SKM-1 treated with dmso at 0.1 percent for 144 hours (cell line): ENCODE measurements around the gene TTC9B.
"Not testable (repeated sequence)": the region's sequence is repeated elsewhere in the genome, so short reads cannot be mapped to it uniquely, and the experiment has no call there.

Experiments used
- DNase-seq: peaks from one replicate; lab custom pipeline; 2025; ENCODE audit not compliant: unreplicated experiment; lab: John Stamatoyannopoulos, UW

The TTC9B gene

DNA sequence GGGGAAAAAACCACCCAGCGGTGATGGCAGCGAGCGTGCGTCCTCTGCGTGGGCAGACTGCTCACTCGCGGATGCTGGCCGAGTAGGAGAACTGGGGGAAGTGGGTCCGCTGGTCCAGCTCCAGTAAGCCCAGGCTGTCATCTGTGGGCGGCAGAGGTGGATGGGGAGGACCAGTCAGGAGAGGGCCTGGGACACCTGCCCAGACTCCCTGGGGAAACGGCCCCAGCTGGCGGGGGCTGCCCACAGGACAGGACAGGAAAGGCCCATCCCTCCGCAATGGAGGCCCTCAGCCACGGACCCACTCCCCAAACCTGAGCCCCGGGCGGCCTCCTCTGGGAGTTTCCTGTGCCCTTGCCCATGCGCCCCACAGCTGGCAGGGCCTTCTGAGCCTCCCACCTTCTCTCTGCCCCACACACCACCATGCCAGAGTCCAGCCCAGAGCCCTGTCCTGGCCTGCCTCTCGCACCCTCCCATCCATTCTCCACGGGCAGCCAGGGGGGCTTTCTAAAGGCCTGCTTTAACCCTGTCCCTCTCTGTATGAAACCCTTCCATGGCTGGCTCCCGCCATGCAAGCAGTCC lies 15.7 kb upstream of the TTC9B start:
- DNase-seq: no peak

DNA sequence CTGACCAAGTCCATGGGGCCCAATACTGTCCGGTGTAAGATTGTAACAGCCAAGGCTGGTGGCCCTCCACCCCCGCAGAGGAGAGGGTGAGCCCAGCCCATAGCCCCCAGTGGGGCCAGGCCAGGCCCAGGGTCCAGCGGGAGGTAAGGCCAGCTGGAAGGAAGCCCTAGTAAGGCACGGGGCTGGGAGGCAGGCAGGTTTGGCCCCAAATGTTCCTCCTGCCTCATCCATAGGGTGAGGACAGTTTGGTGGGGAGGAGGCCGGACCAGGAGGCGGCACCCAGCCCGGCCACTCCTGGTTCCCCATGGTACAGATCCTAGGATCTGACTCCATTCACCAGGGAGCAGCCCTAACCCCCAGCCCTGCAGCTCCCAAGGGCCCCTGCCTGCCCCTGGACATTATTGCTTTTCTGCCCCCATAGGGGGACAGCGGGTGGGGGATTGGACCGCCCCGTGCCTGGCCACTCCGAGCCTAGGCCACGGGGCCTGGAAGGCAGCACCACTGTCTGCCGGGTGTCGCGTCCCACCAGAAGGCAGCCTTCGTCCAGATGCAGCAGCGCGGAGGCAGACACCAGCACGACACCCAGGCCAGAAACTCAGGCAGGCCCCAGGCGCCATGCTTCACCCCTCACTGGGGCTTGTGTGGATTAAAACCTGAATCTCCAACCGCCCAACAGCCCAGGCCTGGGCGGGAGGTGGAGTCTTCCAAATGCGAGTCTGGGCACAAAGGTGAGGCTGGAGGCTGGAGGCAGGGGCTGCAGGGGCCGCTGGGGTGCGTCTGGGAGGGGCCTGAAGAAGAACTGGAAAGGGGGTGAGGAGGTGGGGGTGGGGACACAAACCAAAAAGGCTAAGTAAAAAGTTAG lies 15.0 kb upstream of the TTC9B start:
- no peak for DNase-seq

DNA sequence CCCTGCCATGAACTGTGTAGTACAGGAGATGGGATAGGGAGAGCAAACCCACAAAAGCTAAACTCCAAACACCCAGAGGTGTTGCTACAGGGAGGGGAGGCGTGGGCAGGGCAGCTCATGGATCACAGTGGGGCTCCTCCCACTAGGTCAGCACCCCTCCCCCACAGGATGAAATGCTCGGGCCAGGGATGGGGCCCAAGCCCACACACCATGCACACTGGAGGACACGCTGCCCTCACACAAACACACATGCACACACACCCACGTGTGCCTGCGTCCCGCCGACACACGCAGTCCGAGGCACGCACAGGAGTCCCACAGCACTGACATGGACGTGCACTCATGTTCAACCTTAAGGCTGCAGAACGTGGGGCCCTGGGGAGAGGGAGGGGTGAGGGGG lies 14.3 kb upstream of the TTC9B start:
- DNase-seq: no peak

DNA sequence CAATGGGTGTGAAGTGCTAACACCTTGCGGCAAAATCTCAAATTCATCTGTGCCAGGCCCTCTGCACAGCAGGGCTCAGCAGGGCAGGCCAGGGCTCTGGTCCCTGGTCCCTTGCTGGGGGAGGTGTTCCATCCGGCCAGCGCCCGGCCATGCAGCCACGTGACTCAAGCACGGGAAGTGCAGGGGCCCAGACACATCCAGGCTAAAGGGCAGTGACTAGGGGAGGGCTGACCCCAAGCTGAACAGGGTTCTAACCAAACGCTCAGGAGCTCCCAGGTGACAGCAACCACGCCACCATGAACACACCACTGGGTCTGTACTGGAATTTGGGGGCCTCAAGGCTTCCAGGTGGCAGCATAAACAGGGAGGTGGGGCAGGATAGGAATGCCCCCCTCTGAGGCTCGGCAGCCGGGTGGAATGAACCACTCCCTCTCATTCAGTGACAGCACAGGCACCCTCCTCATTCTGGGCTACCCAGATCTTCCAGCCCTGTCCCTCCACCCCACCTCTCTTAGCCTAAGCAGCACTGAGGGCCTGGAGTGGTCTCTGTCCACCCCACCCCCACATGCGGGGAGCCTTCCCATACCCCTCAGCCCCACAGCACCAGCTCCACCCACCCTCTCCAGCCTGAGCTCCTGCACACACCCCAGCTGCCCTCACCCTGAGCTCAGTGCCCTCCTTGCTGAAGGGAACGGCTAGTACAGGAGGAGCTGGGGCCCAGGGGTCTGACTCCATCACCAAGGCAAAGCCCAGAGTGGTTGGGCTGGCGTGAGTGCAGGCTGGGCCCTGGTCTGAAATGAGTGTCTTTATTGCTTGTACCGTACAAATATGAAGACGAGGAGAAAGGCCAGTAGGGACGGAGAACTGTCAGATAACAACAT lies 13.6 kb upstream of the TTC9B start:
- DNase-seq: no peak

DNA sequence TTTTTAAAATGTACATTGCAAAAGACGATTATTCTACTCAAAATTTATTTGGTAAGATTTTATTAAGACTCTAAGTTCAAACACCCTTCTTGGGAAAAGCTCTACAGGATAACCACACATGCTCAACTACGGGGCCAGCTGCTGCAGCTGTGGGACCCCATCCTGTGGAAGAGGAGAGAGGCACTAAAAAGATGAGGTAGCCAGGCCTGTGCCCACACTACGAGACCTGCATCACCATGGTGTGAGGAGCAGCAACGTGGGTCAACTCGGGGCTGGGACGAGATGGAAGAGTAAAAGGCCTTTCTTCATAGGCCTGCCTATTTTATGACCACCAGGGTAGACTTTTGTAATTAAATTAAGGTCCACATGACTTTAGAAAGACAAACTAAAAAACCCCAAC lies 12.9 kb upstream of the TTC9B start:
- no peak for DNase-seq

DNA sequence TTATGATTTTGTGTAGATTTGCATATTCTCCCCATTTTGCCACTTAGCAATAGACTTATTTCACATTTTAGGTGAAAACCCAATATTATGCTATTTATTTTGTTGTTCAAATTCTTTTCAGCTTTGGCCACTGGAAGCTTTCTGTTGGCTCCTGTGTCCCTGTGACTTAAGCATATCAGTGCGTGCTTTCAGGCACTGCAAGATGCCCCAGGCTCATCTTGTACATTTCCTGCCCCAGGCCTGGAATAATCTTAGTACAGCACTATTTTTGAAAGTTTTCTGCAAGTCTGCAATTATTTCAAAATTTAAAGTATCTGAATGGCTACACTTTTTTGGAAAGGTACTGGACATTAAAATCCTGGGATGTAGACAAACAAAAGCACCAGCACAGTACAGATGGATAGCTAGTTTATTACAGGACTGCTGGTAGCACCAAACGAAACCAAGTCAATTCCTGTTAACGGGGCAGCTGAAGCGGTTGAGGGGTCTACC lies 11.8 kb upstream of the TTC9B start:
- no peak for DNase-seq

DNA sequence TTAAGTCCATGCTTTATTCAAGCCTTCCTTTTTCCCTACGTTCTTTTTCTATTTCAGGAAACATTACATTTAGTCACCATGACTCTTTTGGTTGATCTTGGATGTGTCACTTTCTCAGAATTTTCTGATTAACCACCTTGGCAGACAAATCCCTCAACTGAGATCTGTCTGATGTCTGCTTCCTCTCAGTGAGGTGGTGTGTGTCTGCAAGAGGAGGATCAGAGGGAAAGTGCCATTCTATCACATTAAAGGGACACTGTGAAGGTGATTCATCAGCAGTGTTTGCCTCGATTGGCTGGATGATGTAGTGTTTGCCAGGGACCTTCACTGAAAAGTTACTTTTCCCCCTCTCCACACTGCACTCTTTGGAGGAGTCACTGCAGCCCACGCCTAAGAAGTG lies 11.3 kb upstream of the TTC9B start:
- no peak for DNase-seq

DNA sequence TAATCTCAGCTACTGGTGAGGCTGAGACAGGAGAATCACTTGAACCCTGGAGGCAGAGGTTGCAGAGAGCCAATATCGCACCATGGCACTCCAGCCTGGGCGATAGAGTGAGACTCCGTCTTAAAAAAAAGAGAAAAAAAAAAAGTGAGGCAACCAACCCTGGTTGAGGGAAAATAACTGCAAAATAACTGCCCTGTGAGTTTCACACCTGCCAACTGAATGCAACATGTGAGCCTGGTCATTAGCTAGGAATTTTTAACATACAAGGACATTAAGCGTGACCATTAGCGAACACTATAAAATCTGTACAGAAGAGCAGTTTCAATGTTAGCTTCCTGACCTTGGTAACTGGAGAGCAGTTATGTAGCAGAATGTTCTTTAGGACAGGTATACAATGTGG lies 10.7 kb upstream of the TTC9B start:
- no peak for DNase-seq

DNA sequence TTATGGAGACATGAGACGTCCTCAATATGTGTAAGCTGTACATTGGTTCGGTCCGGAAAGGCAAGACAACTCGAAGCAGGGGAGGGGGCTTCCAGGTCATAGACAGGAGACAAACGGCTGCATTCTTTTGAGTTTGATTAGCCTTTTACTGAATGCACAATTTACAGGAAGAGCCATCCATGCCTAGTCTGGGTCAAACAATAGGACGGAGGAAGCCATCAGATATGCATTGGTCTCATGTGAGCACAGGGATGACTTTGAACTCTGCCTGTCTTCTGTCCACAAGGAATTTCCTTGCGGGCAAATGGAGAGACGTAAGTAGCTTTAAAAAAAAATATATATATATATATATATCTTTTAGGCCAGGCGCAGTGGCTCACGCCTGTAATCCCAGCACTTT lies 10.2 kb upstream of the TTC9B start:
- no peak for DNase-seq

DNA sequence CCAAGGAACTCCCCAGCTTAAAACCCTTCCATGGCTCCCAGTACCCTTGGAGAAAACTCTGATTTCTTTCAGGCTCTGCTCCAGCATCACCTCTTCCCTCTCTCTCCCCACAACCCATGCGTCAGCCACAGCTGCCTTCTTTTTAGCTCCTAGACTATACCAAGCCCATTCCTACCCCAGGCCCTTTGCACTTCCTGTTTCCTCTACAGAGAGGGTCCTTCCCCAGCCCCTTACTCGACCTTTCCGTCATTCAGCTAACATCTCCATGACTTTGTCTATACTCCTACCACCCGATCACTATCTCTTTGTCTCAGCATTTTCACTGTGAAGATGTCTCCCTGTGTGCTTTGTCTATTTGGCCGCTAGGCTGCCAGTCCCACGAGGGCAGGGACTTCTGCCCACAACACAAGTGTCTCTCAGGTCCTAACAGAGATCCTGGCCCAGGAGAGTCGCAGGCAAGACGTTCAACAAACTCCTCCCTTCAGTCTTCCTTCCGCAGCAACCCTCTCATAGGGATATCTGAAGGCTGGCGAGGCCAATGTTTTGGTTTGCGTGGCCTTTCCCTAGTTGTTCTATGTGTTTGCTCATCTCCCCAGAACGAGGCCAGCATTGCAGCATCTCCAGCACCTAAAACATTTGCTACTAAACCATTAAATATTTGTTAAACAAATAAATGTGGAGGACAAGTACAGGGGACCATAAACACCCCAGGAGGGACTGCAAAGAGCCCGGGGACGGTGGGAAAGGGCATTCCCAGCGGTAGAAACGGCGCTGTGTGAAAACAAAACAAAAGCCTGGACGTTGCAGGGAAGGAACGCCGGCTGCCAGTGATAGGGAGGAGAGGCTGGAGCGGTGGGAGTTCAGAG lies 7.5 kb upstream of the TTC9B start:
- no peak for DNase-seq

DNA sequence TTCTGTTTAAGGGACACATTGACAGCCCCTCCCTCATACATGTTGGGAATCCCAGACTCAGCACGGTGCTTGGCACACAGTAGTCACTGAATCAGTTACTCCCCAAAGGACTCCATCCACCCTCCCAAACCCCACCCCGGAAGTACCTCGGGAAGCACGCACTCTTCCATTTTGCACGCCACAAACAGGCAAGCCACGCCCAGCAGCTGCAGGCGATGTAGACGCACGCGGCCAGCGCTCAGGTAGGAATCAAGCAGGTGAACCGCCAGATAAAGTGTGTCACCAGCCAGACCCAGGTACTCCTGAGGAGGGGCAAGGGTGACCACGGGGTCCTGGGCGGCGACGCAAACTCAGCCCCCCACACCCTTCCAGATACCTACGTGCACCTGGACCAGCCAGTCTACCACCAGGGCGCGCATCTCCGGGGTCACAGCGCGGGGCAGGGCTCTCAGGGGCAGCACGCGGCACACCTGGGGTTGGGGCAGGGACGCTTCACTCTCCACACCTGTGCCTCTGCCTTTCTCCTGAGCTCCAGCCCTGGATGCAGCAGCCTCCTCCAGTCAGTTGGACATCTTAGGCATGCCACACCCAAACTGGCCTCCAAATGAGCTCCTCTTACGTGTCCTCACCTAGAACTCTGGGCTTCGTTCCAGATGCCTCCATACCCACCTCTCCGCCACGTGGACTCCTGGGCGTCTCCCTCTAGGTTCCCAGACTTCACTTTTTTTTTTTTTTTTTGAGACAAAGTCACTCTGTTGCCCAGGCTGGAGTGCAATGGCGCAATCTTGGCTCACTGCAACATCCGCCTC lies 6.4 kb upstream of the TTC9B start:
- DNase-seq: peak; percentile 0

DNA sequence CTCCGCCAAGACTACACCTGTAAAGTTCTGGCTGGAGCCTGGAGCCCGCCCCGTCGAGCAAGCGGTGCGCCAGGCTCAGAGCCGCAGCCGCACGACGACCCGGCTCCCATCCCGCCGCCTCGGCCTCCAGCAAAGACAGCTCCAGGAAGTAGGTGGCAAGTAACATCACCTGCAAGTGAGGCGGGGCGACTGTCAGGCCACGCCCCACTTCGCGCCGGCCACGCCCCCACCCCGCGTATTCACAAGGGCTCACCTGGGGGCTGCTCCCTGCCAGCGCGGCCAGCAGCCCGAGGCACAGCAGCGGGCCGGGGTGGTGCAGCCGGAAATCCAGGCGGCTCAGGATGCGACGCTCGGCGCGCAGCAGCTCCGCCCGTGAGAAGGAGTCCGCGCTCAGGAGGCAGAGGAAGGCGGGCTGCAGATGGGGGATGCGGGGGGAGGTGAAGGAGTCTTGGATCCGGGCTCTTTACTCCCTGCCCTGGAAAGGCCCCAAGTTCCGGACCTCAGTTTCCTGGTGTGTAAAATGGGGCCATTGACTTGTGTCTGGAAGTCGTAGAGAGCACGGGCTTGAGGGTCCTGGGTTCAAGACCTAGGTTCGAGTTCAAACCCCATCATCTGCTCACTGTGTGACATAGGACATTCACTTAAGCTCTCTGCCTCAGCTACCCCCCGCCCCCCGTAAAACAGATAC lies 5.1 kb upstream of the TTC9B start:
- no peak for DNase-seq

DNA sequence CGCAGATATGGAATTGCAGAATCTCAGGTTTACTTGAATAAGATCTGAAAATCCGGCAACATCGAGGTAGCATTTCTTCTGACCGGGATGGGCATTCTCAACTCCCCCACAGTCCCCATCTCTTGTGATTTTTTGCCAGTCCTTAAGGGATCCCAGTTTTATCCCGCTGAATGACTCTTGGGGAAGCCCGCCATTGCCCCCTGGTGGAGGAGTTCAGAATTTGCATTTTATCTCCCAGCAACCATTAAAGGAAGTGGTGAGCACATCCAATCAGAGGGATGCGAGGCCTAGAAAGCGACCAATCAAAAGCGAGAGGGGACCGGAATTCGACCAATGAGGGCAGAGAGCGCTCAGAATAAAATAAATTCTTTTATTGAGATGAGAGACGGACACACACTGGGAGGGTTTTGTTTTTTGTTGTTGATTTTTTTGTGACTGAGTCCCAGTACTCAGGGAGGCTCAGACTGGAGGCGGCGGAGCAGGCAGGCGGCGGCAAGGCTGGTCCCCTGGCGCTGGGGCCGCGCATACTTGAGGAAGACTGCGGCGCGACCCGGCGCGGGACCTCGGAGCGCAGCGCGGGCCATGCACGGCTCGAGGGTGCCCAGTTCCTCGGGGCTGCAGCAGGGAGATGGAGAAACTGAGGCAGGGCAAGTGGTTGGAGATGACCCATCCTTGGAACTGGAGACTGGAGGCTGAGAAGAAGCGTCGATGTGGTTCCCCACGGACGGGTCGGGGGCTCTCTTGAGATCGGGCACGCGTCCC lies 3.9 kb upstream of the TTC9B start:
- peak; percentile 78 for DNase-seq

DNA sequence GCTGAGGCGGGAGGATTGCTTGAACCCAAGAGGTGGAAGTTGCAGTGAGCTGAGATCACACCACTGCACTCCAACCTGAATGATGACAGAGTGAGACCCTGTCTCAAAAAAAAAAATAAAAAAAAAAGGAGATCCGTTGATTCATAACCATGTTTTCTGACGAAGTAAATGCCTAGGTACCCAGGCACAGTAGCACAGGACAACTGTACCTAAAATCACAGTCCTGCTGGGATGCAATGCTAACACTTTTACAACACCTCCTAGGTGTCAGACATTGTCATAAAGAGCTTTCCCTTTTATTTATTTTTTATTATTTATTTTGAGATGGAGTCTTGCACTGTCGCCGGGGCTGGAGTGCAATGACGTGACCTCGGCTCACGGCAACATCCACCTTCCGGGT lies 2.5 kb upstream of the TTC9B start:
- no peak for DNase-seq

DNA sequence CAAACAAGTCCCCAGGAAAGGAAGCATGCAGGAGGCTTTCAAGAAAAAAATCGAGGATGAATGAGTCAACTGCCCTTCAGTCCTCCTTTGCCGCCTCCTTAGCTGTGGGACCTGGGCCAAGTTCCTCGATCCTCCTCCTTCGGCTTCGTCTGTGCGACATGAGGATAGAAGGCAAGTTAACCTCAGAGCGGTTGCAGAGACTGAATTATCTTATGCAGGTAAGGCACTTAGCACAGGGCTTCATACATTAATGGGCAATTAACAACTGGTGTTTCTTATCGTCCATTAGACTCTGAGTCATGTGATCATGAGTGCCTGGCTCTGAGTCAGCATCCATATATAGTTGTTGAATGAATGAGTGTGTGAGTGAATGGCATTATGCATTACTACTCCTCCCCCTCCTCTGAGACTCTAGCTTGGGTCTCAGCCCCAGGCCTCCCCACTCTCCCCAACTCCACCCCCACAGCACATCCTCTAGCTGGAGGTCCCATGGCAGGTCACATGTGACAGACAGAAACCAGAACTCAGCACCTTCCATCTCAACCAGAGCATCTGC lies 1.6 kb upstream of the TTC9B start:
- DNase-seq: no peak

DNA sequence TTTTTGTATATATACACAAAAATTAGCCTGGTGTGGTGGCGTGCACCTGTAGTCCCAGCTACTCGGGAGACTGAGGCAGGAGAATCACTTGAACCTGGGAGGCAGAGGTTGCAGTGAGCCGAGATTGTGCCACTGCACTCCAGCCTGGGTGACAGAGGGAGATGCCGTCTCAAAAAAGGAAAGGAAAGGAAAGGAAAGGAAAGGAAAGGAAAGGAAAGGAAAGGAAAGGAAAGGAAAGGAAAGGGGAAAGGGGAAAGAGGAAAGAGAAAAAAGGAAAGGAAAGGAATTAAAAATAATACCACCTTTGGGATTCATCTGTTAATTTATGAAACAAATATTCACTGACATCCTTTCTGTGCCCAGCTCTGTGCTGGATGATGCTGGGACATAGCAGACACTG lies 845 bp upstream of the TTC9B start:
- not testable (repeated sequence) for DNase-seq

DNA sequence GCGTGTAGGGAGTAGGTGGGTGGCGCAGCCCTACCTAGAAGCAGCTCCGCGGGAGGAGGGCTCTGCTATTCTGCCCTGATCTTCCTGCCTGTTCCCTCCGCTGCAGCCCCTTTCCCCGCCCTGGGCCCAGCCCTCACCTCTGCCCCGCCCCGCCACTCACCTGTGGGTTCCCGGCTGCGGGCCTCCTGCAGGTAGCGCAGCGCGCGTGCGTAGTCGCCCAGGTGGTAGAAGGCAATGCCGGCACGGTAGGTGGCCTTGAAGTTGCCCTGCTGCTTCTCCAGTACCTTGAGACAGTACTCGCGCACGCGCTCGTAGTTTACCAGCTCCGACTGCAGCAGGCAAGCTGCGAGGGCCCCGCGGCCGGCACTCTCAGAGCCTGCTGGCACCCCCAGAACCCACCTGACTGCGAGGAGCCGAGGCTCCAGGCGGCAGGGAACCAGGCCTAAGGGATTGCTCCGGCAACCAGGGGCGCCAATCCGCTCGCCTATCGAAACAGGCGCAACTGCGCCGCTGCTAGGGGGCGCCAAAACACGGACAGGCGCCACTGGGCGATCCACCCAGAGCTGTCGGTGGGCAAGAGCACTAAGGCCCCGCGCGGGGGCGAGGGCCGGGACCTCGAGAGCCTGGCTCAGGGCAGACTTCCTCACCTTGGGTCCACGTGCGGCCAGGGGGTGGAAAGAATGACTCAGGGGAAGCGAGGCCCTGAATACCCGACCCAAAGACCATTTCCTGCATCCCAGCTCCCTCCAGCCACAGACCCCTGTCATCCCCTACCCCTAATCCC lies 965 bp downstream of the TTC9B start:
- DNase-seq: no peak

DNA sequence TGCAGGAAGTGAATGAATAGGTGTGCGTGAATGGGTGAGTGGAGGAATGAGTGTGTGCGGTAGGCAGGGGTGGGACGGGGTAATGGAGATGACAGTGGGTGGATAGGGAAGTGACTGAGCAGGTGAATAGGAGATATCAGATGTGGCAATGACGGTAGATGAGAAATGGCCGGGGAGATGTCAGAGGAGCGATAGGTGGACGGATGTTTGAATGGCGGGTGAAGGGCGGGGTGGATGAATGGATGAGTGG lies 1.5 kb downstream of the TTC9B start:
- DNase-seq: no peak
